Endothelial cell (in vitro differentiated cells): ENCODE data around the gene CCKAR. TPM values are rescaled to one million over a fixed set of nuclear protein-coding genes. Genes with fewer than 3 reads are reported as not detected.

ENCODE experiments used
- DNase-seq: peaks from one replicate; pipeline ENCODE4 v3.0.0; 2021; ENCODE audit warnings: low spot score
- H3K27ac Mint-ChIP-seq: one replicate; pipeline ENCODE4 v1.8.0; 2021; ENCODE audit warnings: mixed read lengths, inconsistent platforms; ENCODE audit not compliant: unreplicated experiment
- H3K27me3 Mint-ChIP-seq: one replicate; pipeline ENCODE4 v1.8.0; 2021; ENCODE audit warnings: mild to moderate bottlenecking, moderate library complexity, mixed read lengths, inconsistent platforms; ENCODE audit not compliant: unreplicated experiment
- H3K36me3 Mint-ChIP-seq: one replicate; pipeline ENCODE4 v1.8.0; 2021; ENCODE audit warnings: mild to moderate bottlenecking, low read depth, mixed read lengths, inconsistent platforms; ENCODE audit not compliant: unreplicated experiment
- H3K4me1 Mint-ChIP-seq: one replicate; pipeline ENCODE4 v1.8.0; 2021; ENCODE audit warnings: mild to moderate bottlenecking, mixed read lengths, inconsistent platforms; ENCODE audit not compliant: unreplicated experiment
- H3K4me3 Mint-ChIP-seq: one replicate; pipeline ENCODE4 v1.8.0; 2021; ENCODE audit warnings: mild to moderate bottlenecking, mixed read lengths, inconsistent platforms; ENCODE audit not compliant: unreplicated experiment
- H3K9me3 Mint-ChIP-seq: one replicate; pipeline ENCODE4 v1.8.0; 2021; ENCODE audit warnings: mixed read lengths, inconsistent platforms; ENCODE audit not compliant: unreplicated experiment
- total RNA-seq: library from RNA; stranded (reverse); fragmentation: NEBNext Ultra II Directional; extraction: Animal tissue kit (Norgen Biotek cat#: 25700); gene quantifications from one replicate; pipeline ENCODE4 v1.2.1, GENCODE V29; 2021; ENCODE audit not compliant: unreplicated experiment
- TF ChIP-seq, protein P1 (sequence below): fragments of 200-600 bp; sonication (generic); IDR thresholded peaks from one replicate; pipeline ENCODE4 v1.5.0; 2021; ENCODE audit warnings: antibody characterized with exemption; ENCODE audit not compliant: unreplicated experiment

CCKAR gene
- total RNA-seq, 1 donor from 2014 or later, result not detected

DNA sequence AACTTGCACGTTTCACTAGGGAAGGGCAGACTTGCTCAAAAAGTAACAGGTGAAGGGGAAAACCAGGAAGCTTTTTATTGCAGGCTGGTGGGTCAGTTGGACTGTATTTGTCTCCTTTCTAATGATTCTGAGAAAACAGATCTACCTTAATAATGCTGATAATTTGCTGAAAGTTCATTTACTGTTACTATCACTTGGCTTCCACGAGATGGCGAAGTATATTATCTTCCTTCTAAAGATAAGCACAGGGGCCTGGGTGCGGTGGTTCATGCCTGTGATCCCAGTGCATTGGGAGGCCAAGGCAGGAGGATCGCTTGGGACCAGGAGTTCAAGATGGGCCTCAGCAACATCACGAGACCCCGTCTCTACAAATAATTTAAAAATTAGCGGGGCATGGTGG is 16.4 kb downstream of the CCKAR start:
- no peak overlapping the region for H3K27ac Mint-ChIP-seq
- TF ChIP-seq, protein P1, sequence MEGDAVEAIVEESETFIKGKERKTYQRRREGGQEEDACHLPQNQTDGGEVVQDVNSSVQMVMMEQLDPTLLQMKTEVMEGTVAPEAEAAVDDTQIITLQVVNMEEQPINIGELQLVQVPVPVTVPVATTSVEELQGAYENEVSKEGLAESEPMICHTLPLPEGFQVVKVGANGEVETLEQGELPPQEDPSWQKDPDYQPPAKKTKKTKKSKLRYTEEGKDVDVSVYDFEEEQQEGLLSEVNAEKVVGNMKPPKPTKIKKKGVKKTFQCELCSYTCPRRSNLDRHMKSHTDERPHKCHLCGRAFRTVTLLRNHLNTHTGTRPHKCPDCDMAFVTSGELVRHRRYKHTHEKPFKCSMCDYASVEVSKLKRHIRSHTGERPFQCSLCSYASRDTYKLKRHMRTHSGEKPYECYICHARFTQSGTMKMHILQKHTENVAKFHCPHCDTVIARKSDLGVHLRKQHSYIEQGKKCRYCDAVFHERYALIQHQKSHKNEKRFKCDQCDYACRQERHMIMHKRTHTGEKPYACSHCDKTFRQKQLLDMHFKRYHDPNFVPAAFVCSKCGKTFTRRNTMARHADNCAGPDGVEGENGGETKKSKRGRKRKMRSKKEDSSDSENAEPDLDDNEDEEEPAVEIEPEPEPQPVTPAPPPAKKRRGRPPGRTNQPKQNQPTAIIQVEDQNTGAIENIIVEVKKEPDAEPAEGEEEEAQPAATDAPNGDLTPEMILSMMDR, result no peak
- peaks cover 4% of the 10 kb centered on the region for H3K36me3 Mint-ChIP-seq
- H3K4me3 Mint-ChIP-seq, result no peak overlapping the region
- no peaks in the 10 kb centered on the region for H3K9me3 Mint-ChIP-seq
- peaks cover 5% of the 10 kb centered on the region for H3K4me1 Mint-ChIP-seq
- no peaks in the 10 kb centered on the region for H3K27me3 Mint-ChIP-seq
- no peak for DNase-seq

DNA sequence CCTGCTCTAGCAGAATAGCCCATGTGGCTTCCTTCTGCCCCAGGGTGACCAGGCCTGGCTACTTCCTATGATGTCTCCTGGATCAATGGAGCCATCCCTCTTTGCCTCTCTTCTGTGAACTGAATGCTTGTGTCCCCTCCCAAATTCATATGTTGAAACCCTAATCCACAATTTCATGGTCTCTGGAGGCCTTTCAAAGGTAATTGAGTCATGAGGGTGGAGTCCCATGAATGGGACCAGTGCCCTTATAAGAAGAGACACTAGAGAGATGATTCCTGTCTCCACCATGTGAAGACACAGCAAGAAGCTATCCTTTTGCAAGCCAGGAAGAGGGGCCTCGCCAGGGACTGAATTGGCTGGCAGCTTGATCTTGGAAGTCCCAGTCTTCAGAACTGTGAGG is 18.4 kb downstream of the CCKAR start:
- Mint-ChIP-seq H3K4me1 (peaks cover 5% of the 10 kb centered on the region), H3K4me3 (no peak overlapping the region), H3K9me3 (no peaks in the 10 kb centered on the region), H3K27me3 (peaks cover 3% of the 10 kb centered on the region), H3K27ac (no peak overlapping the region), H3K36me3 (peaks cover 4% of the 10 kb centered on the region)
- DNase-seq, result no peak
- TF ChIP-seq, protein P1, result no peak

DNA sequence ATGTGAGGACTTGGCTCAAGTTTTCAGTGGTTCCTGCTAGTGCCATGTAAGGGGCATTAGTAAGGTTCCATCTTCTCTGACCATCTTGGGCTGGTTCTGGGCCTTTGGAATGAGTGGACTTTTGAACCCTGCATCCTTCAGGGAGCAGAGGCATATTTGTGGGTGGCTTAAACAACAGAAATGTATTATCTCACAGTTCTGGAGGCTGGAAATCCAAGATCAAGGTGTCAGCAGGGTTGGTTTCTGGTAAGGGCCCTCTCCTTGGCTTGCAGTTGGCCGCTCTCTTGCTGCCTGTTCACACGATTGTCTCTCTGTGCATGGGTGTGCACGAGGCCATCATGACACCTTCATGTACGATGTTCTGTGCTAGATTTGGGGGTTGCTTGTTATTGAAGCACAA is 21.3 kb downstream of the CCKAR start:
- Mint-ChIP-seq H3K4me3 (no peak overlapping the region), H3K27ac (no peak overlapping the region), H3K9me3 (no peaks in the 10 kb centered on the region), H3K36me3 (peaks cover 4% of the 10 kb centered on the region), H3K27me3 (peaks cover 7% of the 10 kb centered on the region), H3K4me1 (peaks cover 5% of the 10 kb centered on the region)
- no peak for DNase-seq
- TF ChIP-seq, protein P1, result no peak

DNA sequence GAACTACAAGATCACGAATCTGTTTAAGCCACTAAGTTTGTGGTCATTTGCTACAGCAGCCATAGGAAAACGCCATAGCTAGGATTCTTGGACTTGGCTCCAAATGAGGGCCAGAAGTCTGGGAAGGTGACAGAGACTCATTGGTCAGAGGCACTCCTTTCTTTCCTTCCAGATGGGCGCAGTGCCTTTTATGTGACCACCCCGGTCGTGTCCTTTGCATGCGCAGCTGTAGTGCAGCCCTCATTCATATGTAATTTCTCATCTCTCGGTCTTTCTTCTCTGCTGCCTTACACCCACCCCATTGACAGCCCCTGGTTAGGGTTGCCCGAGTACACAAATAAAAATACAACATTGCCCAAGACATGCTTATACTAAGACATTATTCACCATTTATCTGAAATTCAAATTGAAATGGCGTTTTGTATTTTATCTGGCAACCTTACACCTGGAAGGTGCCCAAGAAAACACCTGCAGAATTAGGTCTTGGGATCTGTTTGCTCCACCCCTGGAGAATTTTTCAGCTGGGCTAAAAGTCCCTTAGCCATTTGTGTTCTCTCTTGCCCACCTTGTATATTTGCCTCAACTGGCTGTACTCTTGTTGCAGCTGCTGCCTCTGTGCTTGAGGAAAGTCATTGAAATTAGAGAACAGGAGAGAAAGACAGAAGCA is 21.9 kb downstream of the CCKAR start:
- H3K27me3 Mint-ChIP-seq, result peaks cover 7% of the 10 kb centered on the region
- TF ChIP-seq, protein P1, result no peak
- peaks cover 5% of the 10 kb centered on the region for H3K4me1 Mint-ChIP-seq
- H3K36me3 Mint-ChIP-seq, result peaks cover 4% of the 10 kb centered on the region
- no peak overlapping the region for H3K27ac Mint-ChIP-seq
- DNase-seq, result no peak
- H3K9me3 Mint-ChIP-seq, result no peaks in the 10 kb centered on the region
- no peak overlapping the region for H3K4me3 Mint-ChIP-seq

DNA sequence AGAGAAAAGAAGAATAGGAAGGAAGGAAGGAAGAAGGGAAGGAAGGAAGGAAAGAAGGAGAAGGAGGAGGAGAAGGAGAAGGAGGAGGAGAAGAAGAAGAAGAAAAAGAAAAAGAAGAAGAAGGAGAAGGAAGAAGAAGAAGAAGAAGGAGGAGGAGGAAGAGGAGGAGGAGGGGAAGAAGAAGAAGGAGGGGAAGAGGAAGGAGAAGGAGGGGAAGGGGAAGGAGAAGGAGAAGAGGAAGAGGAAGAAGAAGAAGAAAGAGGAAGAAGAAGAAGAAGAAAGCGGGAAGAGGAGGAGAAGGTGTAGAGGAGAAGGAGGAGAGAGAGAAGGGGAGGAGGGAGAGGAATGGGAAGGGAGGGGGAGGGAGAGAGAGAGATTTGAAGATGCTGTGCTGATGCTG is 22.6 kb downstream of the CCKAR start:
- H3K9me3 Mint-ChIP-seq, result no peaks in the 10 kb centered on the region
- TF ChIP-seq, protein P1, result no peak
- no peak for DNase-seq
- peaks cover 5% of the 10 kb centered on the region for H3K4me1 Mint-ChIP-seq
- H3K27me3 Mint-ChIP-seq, result peaks cover 7% of the 10 kb centered on the region
- H3K27ac Mint-ChIP-seq, result no peak overlapping the region
- peaks cover 4% of the 10 kb centered on the region for H3K36me3 Mint-ChIP-seq
- H3K4me3 Mint-ChIP-seq, result no peak overlapping the region
